Fibroblast of lung (primary cell): Measurements from ENCODE around the gene DIS3L2. TPM values are rescaled to one million over a fixed set of nuclear protein-coding genes. Genes with fewer than 3 reads are reported as not detected.
"Not testable (repeated sequence)": the region's sequence is repeated elsewhere in the genome, so short reads cannot be mapped to it uniquely, and the experiment has no call there.

Experiments
- DNase-seq, 2 donors: peaks; one replicate each; pipeline versions ENCODE4 v3.0.0 to v3.0.0-alpha.2; 2010; ENCODE audit warnings: low read depth in 2 of 2
- H2AFZ ChIP-seq: 2 replicates; pipeline ENCODE4 v1.5.1; 2012; ENCODE audit warnings: low read length, control low read depth, inconsistent platforms
- H3K27ac ChIP-seq: 2 replicates; pipeline ENCODE4 v1.5.1; 2011; ENCODE audit warnings: low read length, control low read depth; ENCODE audit not compliant: insufficient read depth
- H3K27me3 ChIP-seq: 2 replicates; pipeline ENCODE4 v1.5.1; 2011; ENCODE audit warnings: mild to moderate bottlenecking, low read length; ENCODE audit not compliant: control insufficient read depth, insufficient read depth
- H3K36me3 ChIP-seq: 2 replicates; pipeline ENCODE4 v1.5.1; 2011; ENCODE audit warnings: low read length; ENCODE audit not compliant: control insufficient read depth, insufficient read depth
- H3K4me1 ChIP-seq: 2 replicates; pipeline ENCODE4 v1.5.1; 2011; ENCODE audit warnings: low read length; ENCODE audit not compliant: control insufficient read depth, insufficient read depth; ENCODE audit errors: extremely low read depth
- H3K4me2 ChIP-seq: 2 replicates; pipeline ENCODE4 v1.5.1; 2011; ENCODE audit warnings: low read length, control low read depth; ENCODE audit not compliant: insufficient read depth; ENCODE audit errors: extremely low read depth
- H3K4me3 ChIP-seq, 4 experiments: fragments of 200-600 bp in 1 of 4; sonication (generic) in 1 of 4; replicated peaks in 1 of 4; 2 replicates each; pipeline ENCODE4 v1.5.1; 2011 to 2016; ENCODE audit warnings: low read length in 4 of 4, low read depth in 3 of 4, mild to moderate bottlenecking in 3 of 4, control low read depth in 2 of 4, inconsistent platforms in 1 of 4, mixed read lengths in 1 of 4; ENCODE audit not compliant: insufficient read depth in 1 of 4; ENCODE audit errors: control extremely low read depth in 1 of 4
- H3K79me2 ChIP-seq: 2 replicates; pipeline ENCODE4 v1.5.1; 2012; ENCODE audit warnings: mild to moderate bottlenecking, low read length, inconsistent platforms; ENCODE audit not compliant: control insufficient read depth, insufficient read depth
- H3K9ac ChIP-seq: 2 replicates; pipeline ENCODE4 v1.5.1; 2011; ENCODE audit warnings: mild to moderate bottlenecking, low read length, control low read depth; ENCODE audit not compliant: insufficient read depth
- H3K9me3 ChIP-seq: 2 replicates; pipeline ENCODE4 v1.5.1; 2012; ENCODE audit warnings: low read depth, low read length; ENCODE audit not compliant: control insufficient read depth, insufficient read depth
- H4K20me1 ChIP-seq: 2 replicates; pipeline ENCODE4 v1.5.1; 2011; ENCODE audit warnings: low read length; ENCODE audit not compliant: control insufficient read depth, insufficient read depth; ENCODE audit errors: extremely low read depth
- EZH2 ChIP-seq: IDR thresholded peaks from 2 replicates; pipeline ENCODE4 v1.5.1; 2012; ENCODE audit warnings: low read length, control low read depth, mild to moderate bottlenecking; ENCODE audit errors: missing control alignments
- polyA plus RNA-seq, 2 donors: library from polyadenylated mRNA; depleted of rRNA in 1 of 2; stranded (reverse) in 1 of 2; unstranded in 1 of 2; fragments of >200 nt; gene quantifications; 2 replicates each; pipeline ENCODE4 v1.2.1, GENCODE V29; 2011 to 2012; ENCODE audit warnings: missing spikeins in 1 of 2
- total RNA-seq: library from RNA; depleted of rRNA; stranded (reverse); fragments of >200 nt; gene quantifications from 2 replicates; pipeline ENCODE4 v1.2.1, GENCODE V29; 2014
- TF ChIP-seq, protein P1 (sequence below), 2 donors: IDR thresholded peaks in 1 of 2; conservative IDR thresholded peaks in 1 of 2; 1 replicate in 1 of 2; 2 replicates in 1 of 2; pipeline ENCODE4 v1.5.1; 2011 to 2012; ENCODE audit warnings: low read length in 2 of 2, control low read depth in 1 of 2, inconsistent platforms in 1 of 2, low read depth in 1 of 2, mild to moderate bottlenecking in 1 of 2

The DIS3L2 gene
- total and polyA plus RNA-seq, 2 donors (not counting 1 experiment from before 2014, with no cell fraction given): 5.2 to 15.2 TPM

GRCh38 chr2:231942180-231942579 is 19.3 kb upstream of the DIS3L2 start:
- Histone ChIP-seq H3K36me3 (no peaks in the 10 kb centered on the region), H2AFZ (no peak overlapping the region), H3K9ac (no peak overlapping the region), H3K4me1 (no peaks in the 10 kb centered on the region), H3K79me2 (no peaks in the 10 kb centered on the region), H3K9me3 (no peaks in the 10 kb centered on the region), H3K4me2 (no peak overlapping the region), H3K27ac (no peak overlapping the region), H3K27me3 (peaks cover 3% of the 10 kb centered on the region), H3K4me3 (no peak overlapping the region), H4K20me1 (no peaks in the 10 kb centered on the region)
- TF ChIP-seq, protein P1, sequence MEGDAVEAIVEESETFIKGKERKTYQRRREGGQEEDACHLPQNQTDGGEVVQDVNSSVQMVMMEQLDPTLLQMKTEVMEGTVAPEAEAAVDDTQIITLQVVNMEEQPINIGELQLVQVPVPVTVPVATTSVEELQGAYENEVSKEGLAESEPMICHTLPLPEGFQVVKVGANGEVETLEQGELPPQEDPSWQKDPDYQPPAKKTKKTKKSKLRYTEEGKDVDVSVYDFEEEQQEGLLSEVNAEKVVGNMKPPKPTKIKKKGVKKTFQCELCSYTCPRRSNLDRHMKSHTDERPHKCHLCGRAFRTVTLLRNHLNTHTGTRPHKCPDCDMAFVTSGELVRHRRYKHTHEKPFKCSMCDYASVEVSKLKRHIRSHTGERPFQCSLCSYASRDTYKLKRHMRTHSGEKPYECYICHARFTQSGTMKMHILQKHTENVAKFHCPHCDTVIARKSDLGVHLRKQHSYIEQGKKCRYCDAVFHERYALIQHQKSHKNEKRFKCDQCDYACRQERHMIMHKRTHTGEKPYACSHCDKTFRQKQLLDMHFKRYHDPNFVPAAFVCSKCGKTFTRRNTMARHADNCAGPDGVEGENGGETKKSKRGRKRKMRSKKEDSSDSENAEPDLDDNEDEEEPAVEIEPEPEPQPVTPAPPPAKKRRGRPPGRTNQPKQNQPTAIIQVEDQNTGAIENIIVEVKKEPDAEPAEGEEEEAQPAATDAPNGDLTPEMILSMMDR (conservative IDR thresholded peaks at IDR 0.05 in 1 of 2, IDR thresholded peaks at IDR 0.05 in 1 of 2; ENCODE audit: low read depth in 1 of 2, low read length in 2 of 2): no peak
- TF ChIP-seq EZH2: no peak
- no peak for DNase-seq

GRCh38 chr2:231946241-231946814 is 15.2 kb upstream of the DIS3L2 start:
- Histone ChIP-seq H3K27ac (no peak overlapping the region), H3K27me3 (peaks cover 3% of the 10 kb centered on the region), H3K9me3 (no peaks in the 10 kb centered on the region), H4K20me1 (no peaks in the 10 kb centered on the region), H2AFZ (no peak overlapping the region), H3K4me1 (no peaks in the 10 kb centered on the region), H3K9ac (no peak overlapping the region), H3K36me3 (no peaks in the 10 kb centered on the region), H3K4me3 (no peak overlapping the region), H3K79me2 (no peaks in the 10 kb centered on the region), H3K4me2 (no peak overlapping the region)
- no peak for TF ChIP-seq EZH2
- TF ChIP-seq, protein P1 (conservative IDR thresholded peaks at IDR 0.05 in 1 of 2, IDR thresholded peaks at IDR 0.05 in 1 of 2; ENCODE audit: low read depth in 1 of 2, low read length in 2 of 2): no peak
- DNase-seq: no peak

GRCh38 chr2:231947112-231947511 is 14.4 kb upstream of the DIS3L2 start:
- not testable (repeated sequence) for DNase-seq, H2AFZ ChIP-seq, H4K20me1 ChIP-seq, H3K4me2 ChIP-seq, H3K36me3 ChIP-seq, H3K9ac ChIP-seq, H3K79me2 ChIP-seq, H3K4me3 ChIP-seq, H3K4me1 ChIP-seq, H3K27me3 ChIP-seq, H3K27ac ChIP-seq, H3K9me3 ChIP-seq
